Measurements from ENCODE around the gene LRRC7. TPM values are rescaled to one million over a fixed set of nuclear protein-coding genes. Genes with fewer than 3 reads are reported as not detected.

LRRC7 gene
- total RNA-seq, 4 donors from 2014 or later, result 0.11 to 0.88 (median 0.36) TPM

- intact Hi-C loops (cut with DNase I; ENCODE audit: low total_unique reads), result no loop called here
- no peak for TF ChIP-seq POLR2A (IDR thresholded peaks at IDR 0.05)
- no peak for TF ChIP-seq CTCF (IDR thresholded peaks at IDR 0.05)
- WGBS, 2 donors, result 77 to 79% methylated on average over 2 of the region's 2 CpGs
- H3K4me3 ChIP-seq (ENCODE audit: low read depth, poor library complexity, severe bottlenecking), result no peak overlapping the region
- no peak for DNase-seq (ENCODE audit: low spot score in 2 of 2)
These were observed 27.8 kb downstream of the LRRC7 start for GRCh38 chr1:69595486-69595885.

- TF ChIP-seq CTCF (IDR thresholded peaks at IDR 0.05) (no peak), POLR2A (IDR thresholded peaks at IDR 0.05) (no peak)
- intact Hi-C loops (cut with DNase I; ENCODE audit: low total_unique reads), result no loop called here
- WGBS, 2 donors, result 33 to 45% methylated on average over 3 of the region's 3 CpGs
- H3K4me3 ChIP-seq (ENCODE audit: low read depth, poor library complexity, severe bottlenecking), result no peak overlapping the region
- no peak for DNase-seq (ENCODE audit: low spot score in 2 of 2)
These were observed 43.6 kb downstream of the LRRC7 start for GRCh38 chr1:69611316-69611715.

- H3K4me3 ChIP-seq (ENCODE audit: low read depth, poor library complexity, severe bottlenecking), result no peak overlapping the region
- WGBS, 2 donors, result 86 to 91% methylated on average over 3 of the region's 3 CpGs
- no peak for TF ChIP-seq CTCF (IDR thresholded peaks at IDR 0.05)
- TF ChIP-seq POLR2A (IDR thresholded peaks at IDR 0.05), result no peak
- no peak for DNase-seq (ENCODE audit: low spot score in 2 of 2)
- intact Hi-C loops (cut with DNase I; ENCODE audit: low total_unique reads), result no loop called here
These were observed 45.7 kb downstream of the LRRC7 start for GRCh38 chr1:69613414-69613813.

- intact Hi-C loops (cut with DNase I; ENCODE audit: low total_unique reads), result no loop called here
- 69 to 82% methylated on average over 1 of the region's 1 CpG for WGBS, 2 donors
These were observed 71.0 kb downstream of the LRRC7 start for GRCh38 chr1:69638673-69639072.

GRCh38 chr1:69639159-69639558, 71.4 kb downstream of the LRRC7 start:
- intact Hi-C loops (cut with DNase I; ENCODE audit: low total_unique reads), result no loop called here
- DNase-seq (ENCODE audit: low spot score in 2 of 2), result no peak
- H3K4me3 ChIP-seq (ENCODE audit: low read depth, poor library complexity, severe bottlenecking), result no peak overlapping the region
- no peak for TF ChIP-seq POLR2A (IDR thresholded peaks at IDR 0.05)
- TF ChIP-seq CTCF (IDR thresholded peaks at IDR 0.05), result no peak

More at GRCh38 chr1:69638673-69639072, 71.0 kb downstream of the LRRC7 start:
- DNase-seq (ENCODE audit: low spot score in 2 of 2), result no peak
- no peak overlapping the region for H3K4me3 ChIP-seq (ENCODE audit: low read depth, poor library complexity, severe bottlenecking)
- no peak for TF ChIP-seq CTCF (IDR thresholded peaks at IDR 0.05)
- no peak for TF ChIP-seq POLR2A (IDR thresholded peaks at IDR 0.05)

GRCh38 chr1:69643266-69643665, 75.5 kb downstream of the LRRC7 start:
- DNase-seq (ENCODE audit: low spot score in 2 of 2), result no peak
- intact Hi-C loops (cut with DNase I; ENCODE audit: low total_unique reads), result no loop called here

More at GRCh38 chr1:69643266-69643665, 75.5 kb downstream of the LRRC7 start:
- H3K4me3 ChIP-seq (ENCODE audit: low read depth, poor library complexity, severe bottlenecking), result no peak overlapping the region
- TF ChIP-seq CTCF (IDR thresholded peaks at IDR 0.05) (no peak), POLR2A (IDR thresholded peaks at IDR 0.05) (no peak)
